ENCODE results near the gene ACP2. TPM values are rescaled to one million over a fixed set of nuclear protein-coding genes. Genes with fewer than 3 reads are reported as not detected.
A peak's percentile ranks its signal among the peaks of the same experiment; 100 is the strongest.

ACP2 gene
- total RNA-seq, 6 experiments from 2014 or later: 53.3 to 173 (median 64.1) TPM

DNA sequence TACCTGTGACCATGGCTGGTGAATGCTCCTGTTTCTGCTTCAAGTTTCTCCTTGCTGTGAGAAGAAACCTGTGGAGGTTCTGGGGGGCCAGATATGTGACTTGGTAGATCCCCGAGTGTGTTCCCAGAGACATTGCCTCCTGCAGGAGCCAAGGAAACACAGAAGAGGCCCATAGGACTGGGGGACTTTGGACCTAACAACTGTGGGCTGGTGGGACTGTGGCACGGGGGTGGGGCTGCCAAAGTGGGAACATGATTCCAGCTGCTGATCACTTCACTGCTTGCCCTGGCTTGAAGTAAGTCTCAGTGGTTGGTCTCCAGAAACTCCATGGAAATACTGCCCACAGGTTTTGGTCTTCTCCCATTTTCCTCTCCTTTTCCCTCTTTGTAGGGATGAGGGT lies 5.0 kb upstream of the ACP2 start:
- 38% methylated on average over 2 of the region's 2 CpGs for WGBS (ENCODE audit: insufficient coverage, low coverage, low lambda C conversion rate, missing lambda C conversion rate)
- no peak for DNase-seq
- Histone ChIP-seq H3K4me1 (peaks cover 0 to 43% (median 20%) of the 10 kb centered on the region in 4 donors), H3K4me3 (no peak overlapping the region), H3K27ac (peak overlapping the region; percentile 64 to 84 (median 68)), H3K36me3 (no peaks in the 10 kb centered on the region), H3K9me3 (no peaks in the 10 kb centered on the region), H3K27me3 (no peaks in the 10 kb centered on the region)
- TF ChIP-seq CTCF (IDR thresholded peaks at IDR 0.05): no peak
- no peak for TF ChIP-seq POLR2A (IDR thresholded peaks at IDR 0.05)
- ATAC-seq: no peak
- intact Hi-C loops (cut with DNase I): no loop called here

DNA sequence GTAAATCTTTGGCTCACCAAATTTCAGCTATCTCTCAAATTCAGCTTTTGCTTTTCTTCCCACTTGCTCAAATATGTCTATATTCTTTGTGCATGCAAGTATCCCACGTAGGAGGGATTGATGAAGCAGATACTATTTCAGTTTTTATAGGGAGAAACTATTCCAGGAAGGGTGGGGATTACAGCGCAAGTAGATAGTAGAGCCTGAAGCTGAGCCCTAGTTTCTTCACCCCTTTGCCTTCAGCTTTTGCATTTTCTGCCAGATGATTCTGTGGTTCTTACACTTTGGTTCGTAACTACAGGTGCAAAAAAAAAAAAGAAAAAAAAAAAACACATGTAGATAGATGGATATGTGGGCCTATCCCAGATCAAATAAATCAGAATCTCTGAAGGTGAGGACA lies 3.1 kb upstream of the ACP2 start:
- intact Hi-C loops (cut with DNase I): no loop called here
- no peak for ATAC-seq
- 76% methylated on average over 3 of the region's 3 CpGs for WGBS (ENCODE audit: insufficient coverage, low coverage, low lambda C conversion rate, missing lambda C conversion rate)

GRCh38 chr11:47249378-47249715 lies 733 bp upstream of the ACP2 start:
- DNase-seq (no peak), ATAC-seq (no peak)
- intact Hi-C loops (cut with DNase I): no loop called here
- H3K4me3 ChIP-seq: peak overlapping the region; percentile 64 to 92 (median 81)
- WGBS (ENCODE audit: insufficient coverage, low coverage, low lambda C conversion rate, missing lambda C conversion rate): 20% methylated on average over 3 of the region's 3 CpGs
- peaks cover 0 to 11% (median 3%) of the 10 kb centered on the region in 4 donors for H3K36me3 ChIP-seq
- no peaks in the 10 kb centered on the region for H3K27me3 ChIP-seq
- no peaks in the 10 kb centered on the region for H3K9me3 ChIP-seq
- peak overlapping the region; percentile 77 to 96 (median 86) for H3K27ac ChIP-seq
- peaks cover 0 to 47% (median 30%) of the 10 kb centered on the region in 4 donors for H3K4me1 ChIP-seq
- TF ChIP-seq POLR2A (IDR thresholded peaks at IDR 0.05): no peak
- no peak for TF ChIP-seq CTCF (IDR thresholded peaks at IDR 0.05)

More for the DNA sequence above, 3.1 kb upstream of the ACP2 start:
- Histone ChIP-seq H3K36me3 (no peaks in the 10 kb centered on the region), H3K27ac (no peak overlapping the region), H3K4me1 (peaks cover 0 to 43% (median 22%) of the 10 kb centered on the region in 4 donors), H3K4me3 (no peak overlapping the region), H3K9me3 (no peaks in the 10 kb centered on the region), H3K27me3 (no peaks in the 10 kb centered on the region)
- no peak for DNase-seq
- TF ChIP-seq CTCF (IDR thresholded peaks at IDR 0.05): no peak
- TF ChIP-seq POLR2A (IDR thresholded peaks at IDR 0.05): no peak

- H3K9me3 ChIP-seq: no peaks in the 10 kb centered on the region
- DNase-seq (no peak), ATAC-seq (peak; percentile 7 to 31 (median 14))
- H3K4me1 ChIP-seq: peaks cover 2 to 52% (median 31%) of the 10 kb centered on the region in 4 donors
- TF ChIP-seq POLR2A (IDR thresholded peaks at IDR 0.05): no peak
- TF ChIP-seq CTCF (IDR thresholded peaks at IDR 0.05): no peak
- 0% methylated on average over 7 of the region's 7 CpGs for WGBS (ENCODE audit: insufficient coverage, low coverage, low lambda C conversion rate, missing lambda C conversion rate)
- peak overlapping the region; percentile 64 to 92 (median 81) for H3K4me3 ChIP-seq
- peak overlapping the region; percentile 77 to 96 (median 86) for H3K27ac ChIP-seq
- no peaks in the 10 kb centered on the region for H3K27me3 ChIP-seq
- H3K36me3 ChIP-seq: peaks cover 0 to 12% (median 5%) of the 10 kb centered on the region in 4 donors
- intact Hi-C loops (cut with DNase I): no loop called here
Measured at GRCh38 chr11:47248304-47248663, 330 bp downstream of the ACP2 start.

DNA sequence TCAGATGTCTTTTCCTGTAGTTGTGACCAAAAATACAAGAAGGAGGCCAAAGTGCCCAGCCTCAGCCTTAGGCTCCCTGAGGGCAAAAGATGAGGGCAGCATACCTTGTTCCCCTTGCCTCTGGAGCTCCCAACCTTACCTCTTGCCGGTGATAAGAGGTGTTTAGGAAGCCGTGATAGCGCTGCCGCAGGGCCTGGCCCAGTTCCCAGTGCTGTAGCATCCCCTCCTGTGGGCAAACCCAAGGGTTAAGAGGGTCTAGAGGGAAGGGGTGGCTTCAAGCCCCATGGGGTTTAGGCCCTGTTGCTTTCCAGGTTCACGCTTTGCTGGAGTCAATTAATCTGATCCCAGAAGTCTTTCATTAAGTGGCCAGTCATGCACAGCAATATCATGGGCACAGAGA lies 1.1 kb downstream of the ACP2 start:
- ATAC-seq: no peak
- DNase-seq: no peak
- Histone ChIP-seq H3K4me1 (peaks cover 2 to 60% (median 32%) of the 10 kb centered on the region in 4 donors), H3K9me3 (no peaks in the 10 kb centered on the region), H3K27ac (peak overlapping the region in 1 of 3 donors; percentile 96), H3K27me3 (no peaks in the 10 kb centered on the region), H3K4me3 (peak overlapping the region; percentile 64 to 92 (median 81)), H3K36me3 (peaks cover 0 to 20% (median 6%) of the 10 kb centered on the region in 4 donors)
- WGBS (ENCODE audit: insufficient coverage, low coverage, low lambda C conversion rate, missing lambda C conversion rate): 0% methylated on average over 1 of the region's 5 CpGs
- no peak for TF ChIP-seq POLR2A (IDR thresholded peaks at IDR 0.05)
- TF ChIP-seq CTCF (IDR thresholded peaks at IDR 0.05): no peak
- intact Hi-C loops (cut with DNase I): no loop called here
